OCI-LY7 (cell line): ENCODE results near the gene TJP1.

Source experiments
- CTCF ChIP-seq: fragments of 200-600 bp; sonication (generic); conservative IDR thresholded peaks from 2 replicates; pipeline ENCODE4 v1.5.1; 2014; ENCODE audit warnings: mild to moderate bottlenecking, antibody characterized with exemption, low read length, moderate library complexity, mixed read lengths
- EZH2phosphoT487 ChIP-seq: fragments of 200-600 bp; sonication (generic); IDR thresholded peaks from 2 replicates; pipeline ENCODE4 v1.6.1; 2018; ENCODE audit warnings: low read depth, borderline replicate concordance, mild to moderate bottlenecking, mixed run types, antibody characterized with exemption, low read length, moderate library complexity, mixed read lengths

GRCh38 chr15:29802411-29802810, 19.9 kb downstream of the TJP1 start:
- TF ChIP-seq CTCF (no peak), EZH2phosphoT487 (no peak)
